ENCODE data around the gene PFDN2.

DNA sequence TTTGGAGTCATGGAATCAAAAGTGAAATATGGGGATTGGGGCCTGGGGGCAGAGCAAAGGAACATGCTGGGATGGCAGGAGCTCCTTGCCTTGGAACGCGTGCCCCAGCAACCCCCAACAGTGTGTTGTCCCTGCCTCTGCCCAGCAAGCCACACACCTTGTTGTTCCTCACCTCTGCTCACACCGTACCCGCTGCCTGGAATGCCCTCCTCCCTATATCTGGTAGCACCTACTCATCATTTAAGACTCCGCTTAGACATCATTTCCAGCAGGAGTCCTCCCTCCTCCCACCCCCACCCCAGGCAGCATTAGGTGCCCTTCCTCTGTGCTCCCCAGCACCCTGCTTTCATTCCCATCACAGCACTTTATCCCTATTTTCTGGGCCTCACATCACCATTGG lies 36.3 kb downstream of the PFDN2 start:
- TF ChIP-seq, protein P1, sequence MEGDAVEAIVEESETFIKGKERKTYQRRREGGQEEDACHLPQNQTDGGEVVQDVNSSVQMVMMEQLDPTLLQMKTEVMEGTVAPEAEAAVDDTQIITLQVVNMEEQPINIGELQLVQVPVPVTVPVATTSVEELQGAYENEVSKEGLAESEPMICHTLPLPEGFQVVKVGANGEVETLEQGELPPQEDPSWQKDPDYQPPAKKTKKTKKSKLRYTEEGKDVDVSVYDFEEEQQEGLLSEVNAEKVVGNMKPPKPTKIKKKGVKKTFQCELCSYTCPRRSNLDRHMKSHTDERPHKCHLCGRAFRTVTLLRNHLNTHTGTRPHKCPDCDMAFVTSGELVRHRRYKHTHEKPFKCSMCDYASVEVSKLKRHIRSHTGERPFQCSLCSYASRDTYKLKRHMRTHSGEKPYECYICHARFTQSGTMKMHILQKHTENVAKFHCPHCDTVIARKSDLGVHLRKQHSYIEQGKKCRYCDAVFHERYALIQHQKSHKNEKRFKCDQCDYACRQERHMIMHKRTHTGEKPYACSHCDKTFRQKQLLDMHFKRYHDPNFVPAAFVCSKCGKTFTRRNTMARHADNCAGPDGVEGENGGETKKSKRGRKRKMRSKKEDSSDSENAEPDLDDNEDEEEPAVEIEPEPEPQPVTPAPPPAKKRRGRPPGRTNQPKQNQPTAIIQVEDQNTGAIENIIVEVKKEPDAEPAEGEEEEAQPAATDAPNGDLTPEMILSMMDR (IDR thresholded peaks at IDR 0.05; ENCODE audit: poor library complexity) = no peak
- no peak for TF ChIP-seq EZH2 (IDR thresholded peaks at IDR 0.05; ENCODE audit: borderline replicate concordance)
- TF ChIP-seq EZH2phosphoT487 (IDR thresholded peaks at IDR 0.05; ENCODE audit: low read depth, severe bottlenecking, unreplicated experiment) = no peak
